Right atrium auricular region (tissue), 2 donors: ENCODE data around the gene TRIM46. TPM values are rescaled to one million over a fixed set of nuclear protein-coding genes. Genes with fewer than 3 reads are reported as not detected.
"Not testable (repeated sequence)": the region's sequence is repeated elsewhere in the genome, so short reads cannot be mapped to it uniquely, and the experiment has no call there.

ENCODE experiments used
- DNase-seq: peaks from one replicate; pipeline ENCODE4 v3.0.0-alpha.2; 2019; ENCODE audit warnings: low spot score
- H3K27ac ChIP-seq, 2 donors: fragments of 200-600 bp; sonication (generic); 1 replicate in 1 of 2; 2 replicates in 1 of 2; pipeline ENCODE4 v1.5.1; 2016 to 2019
- H3K27me3 ChIP-seq, 2 donors: fragments of 200-600 bp; sonication (generic); one replicate each; pipeline versions ENCODE4 v1.5.1 to v1.6.0; 2017 to 2019
- H3K36me3 ChIP-seq: fragments of 200-600 bp; sonication (generic); one replicate; pipeline ENCODE4 v1.5.1; 2016
- H3K4me1 ChIP-seq, 2 donors: fragments of 200-600 bp; sonication (generic); one replicate each; pipeline versions ENCODE4 v1.5.1 to v1.6.0; 2017 to 2019
- H3K4me3 ChIP-seq, 2 donors: fragments of 200-600 bp; sonication (generic); 1 replicate in 1 of 2; 2 replicates in 1 of 2; pipeline ENCODE4 v1.5.1; 2017 to 2019; ENCODE audit warnings: mild to moderate bottlenecking in 1 of 2, moderate library complexity in 1 of 2
- H3K9me3 ChIP-seq, 2 donors: fragments of 200-600 bp; sonication (generic); one replicate each; pipeline ENCODE4 v1.5.1; 2019
- CTCF ChIP-seq, 2 donors: fragments of 200-600 bp; sonication (generic); IDR thresholded peaks; one replicate each; pipeline ENCODE4 v1.5.1; 2019; ENCODE audit warnings: antibody characterized with exemption in 2 of 2
- total RNA-seq, 2 donors: library from RNA; depleted of rRNA; stranded (reverse); fragments of >200 nt; gene quantifications; one replicate each; pipeline ENCODE4 v1.1.0, GENCODE V29; 2016

Gene TRIM46
- total RNA-seq, 2 donors from 2014 or later = 0.20 TPM; not detected in 1

GRCh38 chr1:155186794-155187455 lies 13.3 kb downstream of the TRIM46 start:
- H3K9me3 ChIP-seq = no peaks in the 10 kb centered on the region
- H3K36me3 ChIP-seq = no peaks in the 10 kb centered on the region
- H3K4me3 ChIP-seq = no peak overlapping the region
- no peak for TF ChIP-seq CTCF (IDR thresholded peaks at IDR 0.05)
- no peak overlapping the region for H3K27ac ChIP-seq
- peaks cover 0 to 11% of the 10 kb centered on the region in 2 donors for H3K4me1 ChIP-seq
- no peaks in the 10 kb centered on the region for H3K27me3 ChIP-seq
- no peak for DNase-seq

- H3K27ac ChIP-seq = no peak overlapping the region
- peaks cover 0 to 11% of the 10 kb centered on the region in 2 donors for H3K4me1 ChIP-seq
- H3K4me3 ChIP-seq = no peak overlapping the region
- no peaks in the 10 kb centered on the region for H3K9me3 ChIP-seq
- H3K27me3 ChIP-seq = no peaks in the 10 kb centered on the region
- H3K36me3 ChIP-seq = no peaks in the 10 kb centered on the region
- no peak for TF ChIP-seq CTCF (IDR thresholded peaks at IDR 0.05)
- no peak for DNase-seq
Observed at GRCh38 chr1:155187456-155187891, 13.8 kb downstream of the TRIM46 start.

GRCh38 chr1:155188268-155188667 lies 14.6 kb downstream of the TRIM46 start:
- Histone ChIP-seq H3K36me3 (no peaks in the 10 kb centered on the region), H3K4me1 (peaks cover 0 to 19% of the 10 kb centered on the region in 2 donors), H3K27ac (no peak overlapping the region), H3K27me3 (no peaks in the 10 kb centered on the region), H3K9me3 (no peaks in the 10 kb centered on the region), H3K4me3 (no peak overlapping the region)
- TF ChIP-seq CTCF (IDR thresholded peaks at IDR 0.05) = no peak
- no peak for DNase-seq

GRCh38 chr1:155189926-155190325 lies 16.3 kb downstream of the TRIM46 start:
- not testable (repeated sequence) for H3K9me3 ChIP-seq, H3K27ac ChIP-seq, H3K4me3 ChIP-seq, H3K27me3 ChIP-seq, DNase-seq, H3K36me3 ChIP-seq
- peaks cover 0 to 32% of the 10 kb centered on the region in 2 donors for H3K4me1 ChIP-seq

- no peaks in the 10 kb centered on the region for H3K9me3 ChIP-seq
- H3K27me3 ChIP-seq = no peaks in the 10 kb centered on the region
- H3K36me3 ChIP-seq = no peaks in the 10 kb centered on the region
- peaks cover 0 to 35% of the 10 kb centered on the region in 2 donors for H3K4me1 ChIP-seq
- no peak for TF ChIP-seq CTCF (IDR thresholded peaks at IDR 0.05)
- peak overlapping the region in 1 of 2 donors; percentile 81 for H3K27ac ChIP-seq
- DNase-seq = no peak
- H3K4me3 ChIP-seq = no peak overlapping the region
Observed at GRCh38 chr1:155191904-155192303, 18.3 kb downstream of the TRIM46 start.

GRCh38 chr1:155192346-155193274 lies 19.0 kb downstream of the TRIM46 start:
- Histone ChIP-seq H3K4me1 (peaks cover 0 to 35% of the 10 kb centered on the region in 2 donors), H3K27me3 (no peaks in the 10 kb centered on the region), H3K27ac (peak overlapping the region; percentile 77 to 81), H3K36me3 (peaks cover under 1% of the 10 kb centered on the region), H3K9me3 (no peaks in the 10 kb centered on the region), H3K4me3 (peak overlapping the region; percentile 46 to 63)
- no peak for TF ChIP-seq CTCF (IDR thresholded peaks at IDR 0.05)
- no peak for DNase-seq
